Amniotic epithelial cell (primary cell): ENCODE results near the gene MAP1A.

ENCODE experiments used
- DNase-seq: peaks from one replicate; pipeline ENCODE4 v3.0.0-alpha.2; 2010; ENCODE audit warnings: low read depth

The MAP1A gene

DNA sequence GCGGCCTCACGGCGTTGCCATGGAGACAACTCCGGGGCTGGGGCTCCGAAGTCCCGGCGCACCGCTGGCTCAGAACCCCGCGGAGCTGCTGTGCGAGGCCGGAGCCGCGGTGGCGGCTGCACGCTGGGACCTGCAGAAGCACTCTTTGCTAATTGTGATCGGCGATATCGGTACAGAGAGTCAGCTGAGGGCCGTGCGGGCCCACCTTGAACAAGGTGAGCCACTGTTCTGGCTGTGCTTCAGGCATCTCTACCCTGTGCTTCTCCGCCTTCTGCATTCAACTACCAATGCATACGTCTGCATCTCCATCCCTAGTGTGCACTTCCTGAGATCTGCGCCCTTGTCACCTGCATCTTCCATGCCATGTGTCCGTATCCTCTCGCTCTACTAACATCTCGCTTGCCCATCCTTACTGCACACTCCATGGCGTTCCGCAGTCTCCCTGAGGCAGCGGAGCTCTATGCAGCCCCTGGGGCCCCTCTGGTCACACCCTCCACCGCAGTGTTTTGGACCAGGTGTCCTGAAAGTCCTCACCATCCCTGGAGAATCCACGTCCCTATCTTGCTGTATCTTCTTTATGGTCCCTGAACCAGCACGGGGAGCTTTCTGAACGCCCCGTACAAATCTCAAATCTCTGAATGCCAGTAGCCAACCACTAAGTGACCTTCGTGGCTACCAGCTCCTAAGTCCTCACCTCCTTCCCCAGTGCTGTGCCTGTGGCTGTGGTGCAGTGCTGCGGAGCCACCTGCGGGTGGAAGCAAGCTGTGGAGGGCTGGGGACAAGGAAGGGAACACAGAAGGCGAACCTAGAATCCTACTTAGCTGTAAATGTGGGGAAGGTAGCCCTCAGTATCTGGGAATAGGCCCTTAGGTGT is 6.2 kb upstream of the MAP1A start:
- DNase-seq: no peak

DNA sequence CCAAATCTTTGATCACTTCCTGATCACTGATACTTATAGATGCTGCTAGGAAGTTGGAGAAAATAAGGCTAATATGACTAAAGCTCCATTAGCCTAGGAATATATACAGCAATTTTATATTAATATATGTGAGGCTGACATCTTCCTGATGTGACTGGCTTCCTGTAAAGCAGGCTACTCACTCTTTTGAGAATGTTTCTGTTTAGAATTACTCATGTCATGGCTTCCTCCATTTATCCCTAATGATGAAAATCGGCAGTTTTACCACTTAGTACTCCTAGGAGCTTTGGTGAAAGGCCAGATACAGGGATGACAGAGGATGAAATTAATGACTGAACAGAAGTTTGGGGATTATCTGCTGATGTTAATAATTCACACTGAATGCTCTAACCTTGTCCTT is 3.9 kb upstream of the MAP1A start:
- DNase-seq: no peak

- DNase-seq: peak; percentile 18
Measured at GRCh38 chr15:43514241-43515057, 3.0 kb upstream of the MAP1A start.

DNA sequence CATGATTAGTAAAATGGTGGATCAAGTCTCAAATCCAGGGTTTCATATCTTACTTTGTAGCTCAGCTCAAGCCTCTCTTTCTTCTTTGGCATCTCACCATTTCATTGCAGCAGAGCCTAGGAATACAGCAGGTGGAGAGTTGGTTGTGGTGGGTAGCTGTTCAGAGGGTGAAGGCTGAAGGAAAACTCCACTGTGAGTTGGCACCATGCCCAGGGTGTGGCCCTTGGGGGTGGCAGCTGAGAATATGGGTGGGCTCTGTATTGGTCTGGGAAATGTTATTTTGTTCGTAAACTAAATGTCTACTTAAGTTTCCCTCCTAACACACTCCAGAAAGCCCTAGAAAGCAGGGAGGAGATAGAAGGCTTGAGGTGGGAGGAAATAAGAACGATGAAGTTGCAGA is 1.7 kb upstream of the MAP1A start:
- DNase-seq: no peak

- no peak for DNase-seq
Measured at GRCh38 chr15:43516185-43516584, 1.2 kb upstream of the MAP1A start.

DNA sequence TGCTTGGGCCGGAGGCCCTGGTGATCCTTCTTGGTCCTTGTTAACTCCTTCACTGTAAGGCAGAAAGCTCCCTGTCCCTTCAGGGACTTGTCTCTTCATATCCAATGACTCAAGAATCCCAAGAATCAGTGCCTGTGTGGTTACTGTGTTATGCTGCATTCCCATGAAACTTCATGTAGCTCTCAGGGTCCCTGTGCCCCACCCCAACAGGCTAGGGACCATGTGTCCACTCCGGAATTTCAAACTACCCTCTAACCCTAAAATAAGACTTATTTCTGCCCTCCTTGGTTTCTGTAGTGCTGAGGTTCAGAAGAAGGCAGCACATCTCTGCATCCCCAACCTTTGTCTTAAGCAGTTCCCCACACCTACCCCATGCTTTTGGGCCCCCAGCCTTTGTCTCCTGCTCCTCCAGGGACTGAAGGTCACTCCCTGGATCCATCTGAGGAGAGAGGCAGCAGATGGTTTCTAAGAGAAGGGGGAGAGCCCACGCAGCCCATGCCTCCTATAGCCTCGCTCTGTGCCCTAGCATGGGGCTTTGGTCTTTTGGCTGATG is 531 bp upstream of the MAP1A start:
- DNase-seq: peak; percentile 48

DNA sequence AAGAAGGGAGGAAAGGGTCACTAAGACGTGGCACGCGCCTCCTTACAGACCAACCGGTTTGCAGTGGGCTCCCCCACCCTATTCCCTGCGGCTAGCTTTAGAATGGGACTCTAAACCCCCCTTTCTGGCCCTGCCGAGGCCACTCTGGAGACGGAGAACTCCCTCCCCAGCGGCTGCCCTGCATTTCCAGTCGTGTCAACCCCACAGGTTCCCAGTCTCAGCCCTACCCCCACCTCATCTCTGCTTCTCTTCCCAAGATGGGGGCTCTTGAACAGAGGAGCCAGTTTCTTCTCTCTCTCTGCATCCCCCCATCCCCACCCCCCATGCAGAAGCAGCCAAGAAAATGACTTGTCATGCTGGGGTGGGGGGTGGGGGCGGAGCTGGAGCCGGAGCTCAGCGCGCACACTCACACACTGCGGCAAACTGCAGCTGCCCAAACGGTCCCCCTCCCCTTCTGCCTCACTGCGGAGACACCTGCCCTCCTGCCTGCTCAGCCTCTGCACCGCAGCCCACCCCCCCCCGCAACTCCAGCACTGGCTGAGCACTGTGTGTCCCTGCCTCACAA is 871 bp downstream of the MAP1A start:
- DNase-seq: no peak

- no peak for DNase-seq
Measured at GRCh38 chr15:43519196-43519595, 1.8 kb downstream of the MAP1A start.

- no peak for DNase-seq
Measured at GRCh38 chr15:43520138-43520537, 2.7 kb downstream of the MAP1A start.

- no peak for DNase-seq
Measured at GRCh38 chr15:43521419-43521818, 4.0 kb downstream of the MAP1A start.

- no peak for DNase-seq
Measured at GRCh38 chr15:43522247-43522646, 4.8 kb downstream of the MAP1A start.

DNA sequence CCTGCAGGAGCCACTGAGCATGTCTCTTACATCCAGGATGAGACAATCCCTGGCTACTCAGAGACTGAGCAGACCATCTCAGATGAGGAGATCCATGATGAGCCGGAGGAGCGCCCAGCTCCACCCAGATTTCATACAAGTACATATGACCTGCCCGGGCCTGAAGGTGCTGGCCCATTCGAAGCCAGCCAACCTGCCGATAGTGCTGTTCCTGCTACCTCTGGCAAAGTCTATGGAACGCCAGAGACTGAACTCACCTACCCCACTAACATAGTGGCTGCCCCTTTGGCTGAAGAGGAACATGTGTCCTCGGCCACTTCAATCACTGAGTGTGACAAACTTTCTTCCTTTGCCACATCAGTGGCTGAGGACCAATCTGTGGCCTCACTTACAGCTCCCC is 6.2 kb downstream of the MAP1A start:
- no peak for DNase-seq

DNA sequence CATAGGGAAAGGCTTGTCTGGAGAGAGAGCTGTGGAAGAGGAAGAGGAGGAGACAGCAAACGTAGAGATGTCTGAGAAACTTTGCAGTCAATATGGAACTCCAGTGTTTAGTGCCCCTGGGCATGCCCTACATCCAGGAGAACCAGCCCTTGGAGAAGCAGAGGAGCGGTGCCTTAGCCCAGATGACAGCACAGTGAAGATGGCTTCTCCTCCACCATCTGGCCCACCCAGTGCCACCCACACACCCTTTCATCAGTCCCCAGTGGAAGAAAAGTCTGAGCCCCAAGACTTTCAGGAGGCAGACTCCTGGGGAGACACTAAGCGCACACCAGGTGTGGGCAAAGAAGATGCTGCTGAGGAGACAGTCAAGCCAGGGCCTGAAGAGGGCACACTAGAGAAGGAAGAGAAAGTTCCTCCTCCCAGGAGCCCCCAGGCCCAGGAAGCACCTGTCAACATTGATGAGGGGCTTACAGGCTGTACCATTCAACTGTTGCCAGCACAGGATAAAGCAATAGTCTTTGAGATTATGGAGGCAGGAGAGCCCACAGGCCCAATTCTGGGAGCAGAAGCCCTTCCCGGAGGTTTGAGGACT is 6.9 kb downstream of the MAP1A start:
- DNase-seq: no peak

DNA sequence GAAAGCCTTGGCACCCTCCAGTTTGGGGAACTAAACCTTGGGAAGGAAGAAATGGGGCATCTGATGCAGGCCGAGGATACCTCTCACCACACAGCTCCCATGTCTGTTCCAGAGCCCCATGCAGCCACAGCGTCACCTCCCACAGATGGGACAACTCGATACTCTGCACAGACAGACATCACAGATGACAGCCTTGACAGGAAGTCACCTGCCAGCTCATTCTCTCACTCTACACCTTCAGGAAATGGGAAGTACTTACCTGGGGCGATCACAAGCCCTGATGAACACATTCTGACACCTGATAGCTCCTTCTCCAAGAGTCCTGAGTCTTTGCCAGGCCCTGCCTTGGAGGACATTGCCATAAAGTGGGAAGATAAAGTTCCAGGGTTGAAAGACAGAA is 7.7 kb downstream of the MAP1A start:
- DNase-seq: no peak

- DNase-seq: no peak
Measured at GRCh38 chr15:43526261-43526930, 9.0 kb downstream of the MAP1A start.

DNA sequence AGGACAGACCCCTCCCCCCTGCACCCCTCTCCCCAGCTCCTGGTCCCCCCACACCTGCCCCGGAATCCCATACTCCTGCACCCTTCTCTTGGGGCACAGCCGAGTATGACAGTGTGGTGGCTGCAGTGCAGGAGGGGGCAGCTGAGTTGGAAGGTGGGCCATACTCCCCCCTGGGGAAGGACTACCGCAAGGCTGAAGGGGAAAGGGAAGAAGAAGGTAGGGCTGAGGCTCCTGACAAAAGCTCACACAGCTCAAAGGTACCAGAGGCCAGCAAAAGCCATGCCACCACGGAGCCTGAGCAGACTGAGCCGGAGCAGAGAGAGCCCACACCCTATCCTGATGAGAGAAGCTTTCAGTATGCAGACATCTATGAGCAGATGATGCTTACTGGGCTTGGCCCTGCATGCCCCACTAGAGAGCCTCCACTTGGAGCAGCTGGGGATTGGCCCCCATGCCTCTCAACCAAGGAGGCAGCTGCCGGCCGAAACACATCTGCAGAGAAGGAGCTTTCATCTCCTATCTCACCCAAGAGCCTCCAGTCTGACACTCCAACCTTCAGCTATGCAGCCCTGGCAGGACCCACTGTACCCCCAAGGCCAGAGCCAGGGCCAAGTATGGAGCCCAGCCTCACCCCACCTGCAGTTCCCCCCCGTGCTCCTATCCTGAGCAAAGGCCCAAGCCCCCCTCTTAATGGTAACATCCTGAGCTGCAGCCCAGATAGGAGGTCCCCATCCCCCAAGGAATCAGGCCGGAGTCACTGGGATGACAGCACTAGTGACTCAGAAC is 9.8 kb downstream of the MAP1A start:
- no peak for DNase-seq

- DNase-seq: no peak
Measured at GRCh38 chr15:43527802-43528541, 10.6 kb downstream of the MAP1A start.

DNA sequence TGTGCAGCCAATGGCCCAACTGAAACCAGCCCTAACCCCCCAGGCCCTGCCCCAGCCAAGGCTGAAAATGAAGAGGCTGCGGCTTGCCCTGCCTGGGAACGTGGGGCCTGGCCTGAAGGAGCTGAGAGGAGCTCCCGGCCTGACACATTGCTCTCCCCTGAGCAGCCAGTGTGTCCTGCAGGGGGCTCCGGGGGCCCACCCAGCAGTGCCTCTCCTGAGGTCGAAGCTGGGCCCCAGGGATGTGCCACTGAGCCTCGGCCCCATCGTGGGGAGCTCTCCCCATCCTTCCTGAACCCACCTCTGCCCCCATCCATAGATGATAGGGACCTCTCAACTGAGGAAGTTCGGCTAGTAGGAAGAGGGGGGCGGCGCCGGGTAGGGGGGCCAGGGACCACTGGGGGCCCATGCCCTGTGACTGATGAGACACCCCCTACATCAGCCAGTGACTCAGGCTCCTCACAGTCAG is 11.2 kb downstream of the MAP1A start:
- DNase-seq: no peak

DNA sequence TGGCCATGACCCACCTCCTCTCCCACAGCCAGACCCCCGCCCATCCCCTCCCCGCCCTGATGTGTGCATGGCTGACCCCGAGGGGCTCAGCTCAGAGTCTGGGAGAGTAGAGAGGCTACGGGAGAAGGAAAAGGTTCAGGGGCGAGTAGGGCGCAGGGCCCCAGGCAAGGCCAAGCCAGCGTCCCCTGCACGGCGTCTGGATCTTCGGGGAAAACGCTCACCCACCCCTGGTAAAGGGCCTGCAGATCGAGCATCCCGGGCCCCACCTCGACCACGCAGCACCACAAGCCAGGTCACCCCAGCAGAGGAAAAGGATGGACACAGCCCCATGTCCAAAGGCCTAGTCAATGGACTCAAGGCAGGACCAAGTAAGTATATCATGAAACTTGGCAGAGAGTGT is 11.7 kb downstream of the MAP1A start:
- DNase-seq: no peak
